ENCODE measurements around the gene ORAI2. TPM values are rescaled to one million over a fixed set of nuclear protein-coding genes. Genes with fewer than 3 reads are reported as not detected.

ORAI2 gene
- total and polyA plus RNA-seq, 2 donors: 11.6 to 13.6 TPM

DNA sequence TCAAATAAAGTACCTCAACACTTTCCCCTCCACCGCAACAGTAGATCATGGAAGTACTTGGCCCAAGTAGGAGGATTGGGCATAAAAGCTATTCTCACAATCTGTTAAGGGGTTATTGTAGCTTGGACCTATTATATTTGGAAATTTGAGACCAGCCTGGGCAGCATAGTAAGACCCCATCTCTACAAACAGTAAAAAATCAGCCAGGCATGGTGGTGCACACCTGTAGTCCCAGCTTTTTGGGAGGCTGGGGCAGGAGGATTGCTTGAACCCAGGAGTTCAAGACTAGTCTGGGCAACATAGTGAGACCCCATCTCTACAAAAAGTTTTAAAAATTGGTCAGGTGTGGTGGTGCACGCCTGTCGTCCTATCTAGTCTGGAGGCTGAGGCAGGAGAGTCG, 24.0 kb upstream of the ORAI2 start:
- Histone ChIP-seq H3K27me3 (ENCODE audit: control insufficient read depth in 2 of 2, insufficient read depth in 1 of 2, low read length in 1 of 2) (no peaks in the 10 kb centered on the region), H3K27ac (ENCODE audit: low read depth in 1 of 2, low read length in 1 of 2) (no peak overlapping the region), H3K36me3 (ENCODE audit: control insufficient read depth in 2 of 2, insufficient read depth in 2 of 2, low read length in 1 of 2) (peaks cover 63 to 84% of the 10 kb centered on the region in 2 donors), H3K4me1 (ENCODE audit: control insufficient read depth in 2 of 2, insufficient read depth in 2 of 2, low read length in 2 of 2) (peaks cover 4 to 8% of the 10 kb centered on the region in 2 donors), H3K9me3 (ENCODE audit: control insufficient read depth in 2 of 2, insufficient read depth in 1 of 2, low read length in 1 of 2) (no peaks in the 10 kb centered on the region), H3K4me3 (ENCODE audit: low read length in 2 of 2) (no peak overlapping the region)
- no peak for DNase-seq (ENCODE audit: low read depth in 6 of 9, low spot score in 9 of 9)
- over 99% methylated on average over 4 of the region's 4 CpGs for WGBS

GRCh38 chr7:102410123-102410522, 23.3 kb upstream of the ORAI2 start:
- Histone ChIP-seq H3K27me3 (ENCODE audit: control insufficient read depth in 2 of 2, insufficient read depth in 1 of 2, low read length in 1 of 2) (no peaks in the 10 kb centered on the region), H3K36me3 (ENCODE audit: control insufficient read depth in 2 of 2, insufficient read depth in 2 of 2, low read length in 1 of 2) (peaks cover 57 to 86% of the 10 kb centered on the region in 2 donors), H3K4me1 (ENCODE audit: control insufficient read depth in 2 of 2, insufficient read depth in 2 of 2, low read length in 2 of 2) (peaks cover 4 to 11% of the 10 kb centered on the region in 2 donors), H3K27ac (ENCODE audit: low read depth in 1 of 2, low read length in 1 of 2) (no peak overlapping the region), H3K4me3 (ENCODE audit: low read length in 2 of 2) (no peak overlapping the region), H3K9me3 (ENCODE audit: control insufficient read depth in 2 of 2, insufficient read depth in 1 of 2, low read length in 1 of 2) (no peaks in the 10 kb centered on the region)
- DNase-seq (ENCODE audit: low read depth in 6 of 9, low spot score in 9 of 9): no peak
- 78% methylated on average over 6 of the region's 6 CpGs for WGBS

DNA sequence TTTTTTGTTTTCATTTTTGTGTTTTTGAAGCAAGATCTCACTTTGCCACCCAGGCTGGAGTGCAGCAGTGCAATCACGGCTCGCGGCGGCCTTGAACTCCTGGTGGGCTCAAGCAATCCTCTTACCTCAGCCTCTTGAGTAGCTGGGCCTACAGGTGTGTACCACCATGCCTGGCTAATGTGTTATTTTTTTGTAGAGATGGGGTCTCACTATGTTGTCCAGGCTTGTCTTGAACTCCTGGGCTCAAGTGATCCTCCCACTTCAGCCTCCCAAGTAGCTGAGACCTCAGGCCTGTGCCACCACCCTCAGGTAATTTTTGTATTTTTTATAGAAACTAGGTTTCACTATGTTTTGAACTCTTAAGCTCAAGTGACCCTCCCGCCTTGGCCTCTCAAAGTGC, 22.5 kb upstream of the ORAI2 start:
- H3K9me3 ChIP-seq (ENCODE audit: control insufficient read depth in 2 of 2, insufficient read depth in 1 of 2, low read length in 1 of 2): no peaks in the 10 kb centered on the region
- no peaks in the 10 kb centered on the region for H3K27me3 ChIP-seq (ENCODE audit: control insufficient read depth in 2 of 2, insufficient read depth in 1 of 2, low read length in 1 of 2)
- H3K36me3 ChIP-seq (ENCODE audit: control insufficient read depth in 2 of 2, insufficient read depth in 2 of 2, low read length in 1 of 2): peaks cover 50 to 80% of the 10 kb centered on the region in 2 donors
- H3K27ac ChIP-seq (ENCODE audit: low read depth in 1 of 2, low read length in 1 of 2): no peak overlapping the region
- over 99% methylated on average over 5 of the region's 5 CpGs for WGBS
- H3K4me1 ChIP-seq (ENCODE audit: control insufficient read depth in 2 of 2, insufficient read depth in 2 of 2, low read length in 2 of 2): peaks cover 4 to 19% of the 10 kb centered on the region in 2 donors
- H3K4me3 ChIP-seq (ENCODE audit: low read length in 2 of 2): no peak overlapping the region
- no peak for DNase-seq (ENCODE audit: low read depth in 6 of 9, low spot score in 9 of 9)

GRCh38 chr7:102412548-102412947, 20.8 kb upstream of the ORAI2 start:
- H3K9me3 ChIP-seq (ENCODE audit: control insufficient read depth in 2 of 2, insufficient read depth in 1 of 2, low read length in 1 of 2): no peaks in the 10 kb centered on the region
- no peaks in the 10 kb centered on the region for H3K27me3 ChIP-seq (ENCODE audit: control insufficient read depth in 2 of 2, insufficient read depth in 1 of 2, low read length in 1 of 2)
- peaks cover 7 to 35% of the 10 kb centered on the region in 2 donors for H3K4me1 ChIP-seq (ENCODE audit: control insufficient read depth in 2 of 2, insufficient read depth in 2 of 2, low read length in 2 of 2)
- WGBS: 76% methylated on average over 6 of the region's 6 CpGs
- no peak overlapping the region for H3K27ac ChIP-seq (ENCODE audit: low read depth in 1 of 2, low read length in 1 of 2)
- H3K36me3 ChIP-seq (ENCODE audit: control insufficient read depth in 2 of 2, insufficient read depth in 2 of 2, low read length in 1 of 2): peaks cover 45 to 71% of the 10 kb centered on the region in 2 donors
- H3K4me3 ChIP-seq (ENCODE audit: low read length in 2 of 2): no peak overlapping the region
- peak in 2 of 9 donors; percentile 56 to 64 for DNase-seq (ENCODE audit: low read depth in 6 of 9, low spot score in 9 of 9)

- Histone ChIP-seq H3K9me3 (ENCODE audit: control insufficient read depth in 2 of 2, insufficient read depth in 1 of 2, low read length in 1 of 2) (no peaks in the 10 kb centered on the region), H3K27me3 (ENCODE audit: control insufficient read depth in 2 of 2, insufficient read depth in 1 of 2, low read length in 1 of 2) (no peaks in the 10 kb centered on the region), H3K27ac (ENCODE audit: low read depth in 1 of 2, low read length in 1 of 2) (no peak overlapping the region), H3K4me1 (ENCODE audit: control insufficient read depth in 2 of 2, insufficient read depth in 2 of 2, low read length in 2 of 2) (peaks cover 7 to 39% of the 10 kb centered on the region in 2 donors), H3K4me3 (ENCODE audit: low read length in 2 of 2) (no peak overlapping the region), H3K36me3 (ENCODE audit: control insufficient read depth in 2 of 2, insufficient read depth in 2 of 2, low read length in 1 of 2) (peaks cover 40 to 66% of the 10 kb centered on the region in 2 donors)
- DNase-seq (ENCODE audit: low read depth in 6 of 9, low spot score in 9 of 9): no peak
- 96% methylated on average over 5 of the region's 5 CpGs for WGBS
Measured at GRCh38 chr7:102413091-102413490, 20.3 kb upstream of the ORAI2 start.

- Histone ChIP-seq H3K4me3 (ENCODE audit: low read length in 2 of 2) (no peak overlapping the region), H3K27me3 (ENCODE audit: control insufficient read depth in 2 of 2, insufficient read depth in 1 of 2, low read length in 1 of 2) (no peaks in the 10 kb centered on the region), H3K9me3 (ENCODE audit: control insufficient read depth in 2 of 2, insufficient read depth in 1 of 2, low read length in 1 of 2) (no peaks in the 10 kb centered on the region), H3K27ac (ENCODE audit: low read depth in 1 of 2, low read length in 1 of 2) (no peak overlapping the region), H3K36me3 (ENCODE audit: control insufficient read depth in 2 of 2, insufficient read depth in 2 of 2, low read length in 1 of 2) (peaks cover 38 to 66% of the 10 kb centered on the region in 2 donors), H3K4me1 (ENCODE audit: control insufficient read depth in 2 of 2, insufficient read depth in 2 of 2, low read length in 2 of 2) (peaks cover 7 to 39% of the 10 kb centered on the region in 2 donors)
- 97% methylated on average over 4 of the region's 4 CpGs for WGBS
- DNase-seq (ENCODE audit: low read depth in 6 of 9, low spot score in 9 of 9): no peak
Measured at GRCh38 chr7:102413611-102414010, 19.8 kb upstream of the ORAI2 start.

DNA sequence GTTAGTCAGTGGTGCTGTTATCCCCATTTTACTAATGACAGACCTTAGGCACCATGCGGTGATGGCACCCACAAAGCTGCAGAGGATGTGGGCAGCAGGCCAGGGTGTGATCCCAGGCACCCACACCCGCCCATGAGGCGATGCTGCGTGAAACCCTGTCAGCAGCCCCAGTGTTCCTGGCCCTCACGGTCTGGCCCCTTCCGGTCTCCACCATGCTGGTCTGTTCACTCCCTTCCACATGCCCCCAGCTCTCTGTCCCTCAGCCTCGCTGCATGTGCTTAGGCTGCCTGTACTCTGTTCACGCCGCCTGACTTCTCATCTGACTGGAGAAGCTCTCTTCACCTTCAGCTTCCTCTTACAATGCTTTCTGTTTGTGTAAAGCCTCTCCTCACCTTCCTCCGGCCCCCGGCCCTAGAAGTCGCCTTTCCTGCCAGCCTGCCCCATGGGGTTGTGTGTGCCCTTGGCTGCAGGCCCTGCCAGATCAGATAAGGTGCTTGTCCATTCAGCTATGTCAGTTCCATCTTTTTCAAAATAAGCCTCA, 17.6 kb upstream of the ORAI2 start:
- peaks cover 10 to 43% of the 10 kb centered on the region in 2 donors for H3K4me1 ChIP-seq (ENCODE audit: control insufficient read depth in 2 of 2, insufficient read depth in 2 of 2, low read length in 2 of 2)
- H3K4me3 ChIP-seq (ENCODE audit: low read length in 2 of 2): no peak overlapping the region
- H3K27me3 ChIP-seq (ENCODE audit: control insufficient read depth in 2 of 2, insufficient read depth in 1 of 2, low read length in 1 of 2): no peaks in the 10 kb centered on the region
- DNase-seq (ENCODE audit: low read depth in 6 of 9, low spot score in 9 of 9): peak in 1 of 9 donors; percentile 56
- H3K9me3 ChIP-seq (ENCODE audit: control insufficient read depth in 2 of 2, insufficient read depth in 1 of 2, low read length in 1 of 2): no peaks in the 10 kb centered on the region
- H3K27ac ChIP-seq (ENCODE audit: low read depth in 1 of 2, low read length in 1 of 2): peak overlapping the region; percentile 79 to 86
- WGBS: 61% methylated on average over 12 of the region's 12 CpGs
- H3K36me3 ChIP-seq (ENCODE audit: control insufficient read depth in 2 of 2, insufficient read depth in 2 of 2, low read length in 1 of 2): peaks cover 19 to 57% of the 10 kb centered on the region in 2 donors

DNA sequence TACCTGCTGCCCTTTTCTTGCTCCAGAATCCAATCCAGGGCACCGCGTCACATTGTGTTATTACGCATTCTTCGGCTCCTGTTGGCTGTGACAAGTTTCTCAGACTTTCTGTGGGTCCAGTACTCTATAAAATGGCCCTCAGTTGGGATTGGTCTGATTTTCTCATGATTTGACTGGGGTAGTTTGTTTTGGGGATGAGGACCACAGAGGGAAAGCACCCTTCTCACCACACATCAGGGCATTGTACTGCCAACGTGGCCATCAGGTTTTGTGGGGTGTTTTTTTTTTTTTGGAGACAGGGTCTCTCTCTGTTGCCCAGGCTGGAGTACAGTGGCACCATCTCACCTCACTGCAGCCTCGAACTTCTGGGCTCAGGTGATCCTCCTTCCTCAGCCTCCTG, 17.0 kb upstream of the ORAI2 start:
- 92% methylated on average over 6 of the region's 6 CpGs for WGBS
- Histone ChIP-seq H3K27me3 (ENCODE audit: control insufficient read depth in 2 of 2, insufficient read depth in 1 of 2, low read length in 1 of 2) (no peaks in the 10 kb centered on the region), H3K27ac (ENCODE audit: low read depth in 1 of 2, low read length in 1 of 2) (peak overlapping the region; percentile 59 to 79)

DNA sequence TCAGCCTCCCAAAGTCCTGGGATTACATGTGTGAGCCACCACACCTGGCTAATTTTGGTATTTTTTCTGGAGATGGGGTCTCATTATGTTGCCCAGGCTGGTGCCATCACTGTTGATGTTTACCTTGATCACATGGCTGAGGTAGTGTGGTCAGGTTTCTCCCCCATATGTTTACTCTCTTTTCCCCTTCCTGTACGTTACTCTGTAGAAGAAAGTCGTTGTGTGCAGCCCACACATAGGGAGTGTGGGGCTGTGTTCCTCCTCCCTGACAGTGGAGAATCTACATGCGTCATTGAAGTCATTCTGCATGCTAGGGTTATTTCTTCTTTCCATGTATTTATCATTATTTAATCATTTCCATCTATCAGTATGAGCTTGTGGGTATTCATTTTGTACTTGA, 16.3 kb upstream of the ORAI2 start:
- Histone ChIP-seq H3K9me3 (ENCODE audit: control insufficient read depth in 2 of 2, insufficient read depth in 1 of 2, low read length in 1 of 2) (no peaks in the 10 kb centered on the region), H3K27me3 (ENCODE audit: control insufficient read depth in 2 of 2, insufficient read depth in 1 of 2, low read length in 1 of 2) (no peaks in the 10 kb centered on the region), H3K4me1 (ENCODE audit: control insufficient read depth in 2 of 2, insufficient read depth in 2 of 2, low read length in 2 of 2) (peaks cover 14 to 51% of the 10 kb centered on the region in 2 donors), H3K27ac (ENCODE audit: low read depth in 1 of 2, low read length in 1 of 2) (peak overlapping the region in 1 of 2 donors; percentile 41), H3K36me3 (ENCODE audit: control insufficient read depth in 2 of 2, insufficient read depth in 2 of 2, low read length in 1 of 2) (peaks cover 23 to 48% of the 10 kb centered on the region in 2 donors), H3K4me3 (ENCODE audit: low read length in 2 of 2) (no peak overlapping the region)
- peak in 1 of 9 donors; percentile 63 for DNase-seq (ENCODE audit: low read depth in 6 of 9, low spot score in 9 of 9)
- WGBS: 39% methylated on average over 3 of the region's 3 CpGs

More for the DNA sequence above, 17.0 kb upstream of the ORAI2 start:
- H3K4me3 ChIP-seq (ENCODE audit: low read length in 2 of 2): no peak overlapping the region
- H3K9me3 ChIP-seq (ENCODE audit: control insufficient read depth in 2 of 2, insufficient read depth in 1 of 2, low read length in 1 of 2): no peaks in the 10 kb centered on the region
- H3K36me3 ChIP-seq (ENCODE audit: control insufficient read depth in 2 of 2, insufficient read depth in 2 of 2, low read length in 1 of 2): peaks cover 17 to 50% of the 10 kb centered on the region in 2 donors
- peaks cover 14 to 50% of the 10 kb centered on the region in 2 donors for H3K4me1 ChIP-seq (ENCODE audit: control insufficient read depth in 2 of 2, insufficient read depth in 2 of 2, low read length in 2 of 2)
- DNase-seq (ENCODE audit: low read depth in 6 of 9, low spot score in 9 of 9): no peak
